ENCODE results near the gene TMEM150B. TPM values are rescaled to one million over a fixed set of nuclear protein-coding genes. Genes with fewer than 3 reads are reported as not detected.
A peak's percentile ranks its signal among the peaks of the same experiment; 100 is the strongest.

TMEM150B gene
- total RNA-seq, 1 donor from 2014 or later, result not detected

- Histone ChIP-seq H3K27ac (ENCODE audit: low read depth, low read length) (no peak overlapping the region), H4K20me1 (ENCODE audit: insufficient read depth, low read length) (no peaks in the 10 kb centered on the region), H3K79me2 (ENCODE audit: insufficient read depth, low read length) (peaks cover 3% of the 10 kb centered on the region), H3K4me2 (ENCODE audit: low read length) (no peak overlapping the region), H2AFZ (ENCODE audit: low read depth, low read length) (no peak overlapping the region), H3K4me1 (ENCODE audit: insufficient read depth, low read length) (peaks cover 3% of the 10 kb centered on the region), H3K4me3 (ENCODE audit: insufficient read depth, low read depth, low read length) (no peak overlapping the region), H3K27me3 (ENCODE audit: insufficient read depth, low read length) (no peaks in the 10 kb centered on the region), H3K9me3 (ENCODE audit: insufficient read depth, low read depth, low read length) (no peaks in the 10 kb centered on the region), H3K9ac (ENCODE audit: low read length) (no peak overlapping the region), H3K36me3 (ENCODE audit: insufficient read depth, low read length) (no peaks in the 10 kb centered on the region)
- peaks cover 15% of the 10 kb centered on the region for H3K36me3 Mint-ChIP-seq (ENCODE audit: low read depth, unreplicated experiment)
- FAIRE-seq (no peak), DNase-seq (ENCODE audit: low read depth) (no peak)
- TF ChIP-seq CTCF (IDR thresholded peaks at IDR 0.05; ENCODE audit: insufficient read depth, low read depth, low read length) (no peak), EZH2 (IDR thresholded peaks at IDR 0.05; ENCODE audit: insufficient read depth, low read length) (no peak)
- no peak overlapping the region for H3K4me3 Mint-ChIP-seq (ENCODE audit: unreplicated experiment)
- peak overlapping the region; percentile 55 for H3K27ac Mint-ChIP-seq (ENCODE audit: unreplicated experiment)
- no peaks in the 10 kb centered on the region for H3K9me3 Mint-ChIP-seq (ENCODE audit: unreplicated experiment)
- no peaks in the 10 kb centered on the region for H3K4me1 Mint-ChIP-seq (ENCODE audit: low read depth, unreplicated experiment)
- H3K27me3 Mint-ChIP-seq (ENCODE audit: low read depth, unreplicated experiment), result no peaks in the 10 kb centered on the region
Observed at GRCh38 chr19:55276720-55277430, 48.3 kb downstream of the TMEM150B start.

DNA sequence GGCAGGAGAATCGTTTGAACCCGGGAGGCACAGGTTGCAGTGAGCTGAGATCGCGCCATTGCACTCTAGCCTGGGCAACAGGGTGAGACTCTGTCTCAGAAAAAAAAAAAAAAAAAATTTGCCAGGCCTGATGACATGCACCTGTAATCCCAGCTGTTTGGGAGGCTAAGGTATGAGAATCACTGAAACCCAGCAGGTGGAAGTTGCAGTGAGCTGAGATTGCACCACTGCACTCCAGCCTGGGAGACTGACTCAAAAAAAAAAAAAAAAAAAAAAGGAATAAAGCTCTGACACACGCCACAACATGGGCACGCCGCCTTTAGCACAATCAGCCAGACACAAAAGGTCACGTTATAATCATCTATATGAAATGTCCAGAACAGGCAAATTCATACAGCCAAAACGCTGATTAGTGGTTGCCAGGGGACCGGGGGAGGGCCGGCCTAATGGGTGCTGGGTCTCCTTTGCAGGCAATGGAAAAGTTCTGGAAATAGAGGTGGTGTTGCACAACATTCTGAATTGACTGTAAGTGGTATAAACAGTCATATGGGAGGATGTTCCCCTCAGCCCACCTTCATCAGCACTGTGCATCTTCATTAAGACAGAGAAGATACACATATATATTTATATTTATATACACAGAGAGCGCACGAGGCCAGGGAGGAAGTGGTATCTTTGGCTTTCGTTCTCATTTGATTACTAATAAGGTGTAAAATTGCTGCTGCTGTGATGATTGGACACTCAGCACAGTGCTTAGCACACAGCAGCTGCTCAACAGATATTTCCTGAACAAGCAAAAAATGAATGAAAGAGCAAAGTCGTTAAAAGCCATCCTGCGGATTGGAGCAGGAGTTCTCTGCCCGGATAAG, 49.1 kb downstream of the TMEM150B start:
- Histone ChIP-seq H3K4me2 (ENCODE audit: low read length) (no peak overlapping the region), H3K27ac (ENCODE audit: low read depth, low read length) (no peak overlapping the region), H3K27me3 (ENCODE audit: insufficient read depth, low read length) (no peaks in the 10 kb centered on the region), H3K9ac (ENCODE audit: low read length) (no peak overlapping the region), H3K4me1 (ENCODE audit: insufficient read depth, low read length) (peaks cover 3% of the 10 kb centered on the region), H4K20me1 (ENCODE audit: insufficient read depth, low read length) (no peaks in the 10 kb centered on the region), H3K4me3 (ENCODE audit: insufficient read depth, low read depth, low read length) (no peak overlapping the region), H2AFZ (ENCODE audit: low read depth, low read length) (no peak overlapping the region), H3K79me2 (ENCODE audit: insufficient read depth, low read length) (peaks cover 3% of the 10 kb centered on the region), H3K9me3 (ENCODE audit: insufficient read depth, low read depth, low read length) (no peaks in the 10 kb centered on the region), H3K36me3 (ENCODE audit: insufficient read depth, low read length) (no peaks in the 10 kb centered on the region)
- Mint-ChIP-seq H3K4me1 (ENCODE audit: low read depth, unreplicated experiment) (no peaks in the 10 kb centered on the region), H3K36me3 (ENCODE audit: low read depth, unreplicated experiment) (peaks cover 16% of the 10 kb centered on the region), H3K9me3 (ENCODE audit: unreplicated experiment) (no peaks in the 10 kb centered on the region), H3K27ac (ENCODE audit: unreplicated experiment) (no peak overlapping the region), H3K27me3 (ENCODE audit: low read depth, unreplicated experiment) (no peaks in the 10 kb centered on the region), H3K4me3 (ENCODE audit: unreplicated experiment) (no peak overlapping the region)
- DNase-seq (ENCODE audit: low read depth) (no peak), FAIRE-seq (no peak)
- TF ChIP-seq EZH2 (IDR thresholded peaks at IDR 0.05; ENCODE audit: insufficient read depth, low read length), result no peak
- TF ChIP-seq CTCF (IDR thresholded peaks at IDR 0.05; ENCODE audit: insufficient read depth, low read depth, low read length), result no peak

Data from astrocyte (in vitro differentiated cells and primary cell).